GM08714 (cell line): Measurements from ENCODE around the gene NFATC3.
"Not testable (repeated sequence)": the region's sequence is repeated elsewhere in the genome, so short reads cannot be mapped to it uniquely, and the experiment has no call there.

Experiments used
- H3K4me3 ChIP-seq: fragments of 200-500 bp; sonication (Bioruptor generic); 2 replicates; pipeline ENCODE4 v1.5.1; 2014; ENCODE audit warnings: mild to moderate bottlenecking, low read length, inconsistent platforms
- ZNF274 ChIP-seq: IDR thresholded peaks from 2 replicates; pipeline ENCODE4 v1.6.1; 2012; ENCODE audit warnings: mild to moderate bottlenecking, low read depth, low read length

NFATC3 gene

DNA sequence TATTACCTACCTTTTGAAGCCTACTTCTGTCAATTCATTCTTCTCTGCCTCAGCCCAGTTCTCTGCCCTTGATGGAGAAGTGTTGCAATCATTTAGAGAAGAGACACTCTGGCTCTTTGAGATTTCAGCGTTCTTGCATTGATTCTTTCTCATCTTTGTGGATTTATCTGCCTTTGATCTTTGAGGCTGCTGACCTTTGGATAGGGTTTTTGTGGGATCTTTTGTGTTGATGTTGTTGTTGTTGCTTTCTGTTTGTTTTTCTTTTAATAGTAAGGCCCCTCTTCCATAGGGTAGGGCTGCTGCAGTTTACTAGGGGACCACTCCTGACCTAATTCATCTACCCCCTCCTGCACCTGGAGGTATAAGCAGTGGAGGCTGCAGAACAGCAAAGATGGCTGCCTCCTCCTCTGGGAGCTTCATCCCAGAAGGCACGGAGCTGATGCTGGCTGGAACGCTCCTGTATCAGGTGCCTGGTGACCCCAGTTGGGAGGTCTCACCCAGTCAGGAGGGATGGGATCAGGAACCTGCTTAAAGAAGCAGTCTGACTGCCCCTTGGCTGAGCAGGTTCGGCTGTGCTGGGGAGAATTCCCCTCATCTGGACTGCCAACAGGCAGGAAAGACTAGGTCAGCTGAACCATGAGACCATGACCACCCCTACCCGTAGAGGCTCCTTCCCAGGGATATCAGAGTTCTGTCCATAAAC, 28.0 kb downstream of the NFATC3 start:
- no peak overlapping the region for H3K4me3 ChIP-seq
- no peak for TF ChIP-seq ZNF274

GRCh38 chr16:68113765-68114240, 28.6 kb downstream of the NFATC3 start:
- no peak for TF ChIP-seq ZNF274
- H3K4me3 ChIP-seq: no peak overlapping the region

GRCh38 chr16:68114939-68115338, 29.8 kb downstream of the NFATC3 start:
- not testable (repeated sequence) for H3K4me3 ChIP-seq

DNA sequence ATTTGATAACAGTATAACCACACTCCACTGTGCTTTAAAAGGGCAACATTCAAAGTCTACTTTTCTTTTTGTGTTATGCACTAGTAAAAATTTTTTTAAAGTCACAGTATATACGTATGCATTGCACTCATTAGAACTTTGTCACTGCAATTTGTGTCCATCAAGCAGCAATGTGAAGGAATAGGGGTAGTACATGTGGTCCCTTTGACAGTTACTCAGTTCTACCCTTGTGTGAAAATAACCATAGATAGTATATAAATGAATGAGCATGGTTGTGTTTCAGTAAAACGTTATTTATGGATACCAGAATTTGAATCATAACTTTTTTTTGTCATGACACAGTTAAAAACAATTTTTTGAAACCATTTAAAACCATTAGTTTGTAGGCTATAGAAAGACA, 30.7 kb downstream of the NFATC3 start:
- no peak overlapping the region for H3K4me3 ChIP-seq
- no peak for TF ChIP-seq ZNF274

DNA sequence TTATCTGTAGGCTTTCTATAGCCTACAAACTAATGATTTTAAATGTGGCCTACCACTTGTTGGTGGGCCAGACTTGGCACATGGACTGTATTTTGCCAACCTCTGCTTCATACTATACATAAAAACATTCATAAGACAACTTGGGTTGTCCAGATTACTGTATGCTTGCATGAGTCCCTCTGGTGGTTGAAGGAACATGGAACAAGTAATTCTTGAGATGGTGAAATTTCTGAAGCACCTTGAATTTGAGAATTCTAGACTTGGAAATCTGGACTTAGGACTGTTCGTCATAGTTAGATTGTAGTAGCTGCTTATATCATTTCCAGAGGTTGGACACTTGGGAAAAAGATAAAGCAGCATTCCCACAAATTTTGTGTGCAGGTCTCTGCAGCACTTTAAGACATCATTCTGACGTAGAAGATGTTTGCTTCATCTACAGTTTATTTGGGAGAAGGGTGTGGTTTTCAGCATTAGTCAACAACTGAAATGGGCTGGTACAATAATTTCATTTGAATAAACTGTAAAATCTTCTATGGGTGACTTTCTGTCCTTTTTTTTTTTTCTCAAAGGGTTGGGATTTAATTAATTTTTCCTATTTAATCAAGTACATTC, 31.2 kb downstream of the NFATC3 start:
- TF ChIP-seq ZNF274: no peak
- H3K4me3 ChIP-seq: no peak overlapping the region

DNA sequence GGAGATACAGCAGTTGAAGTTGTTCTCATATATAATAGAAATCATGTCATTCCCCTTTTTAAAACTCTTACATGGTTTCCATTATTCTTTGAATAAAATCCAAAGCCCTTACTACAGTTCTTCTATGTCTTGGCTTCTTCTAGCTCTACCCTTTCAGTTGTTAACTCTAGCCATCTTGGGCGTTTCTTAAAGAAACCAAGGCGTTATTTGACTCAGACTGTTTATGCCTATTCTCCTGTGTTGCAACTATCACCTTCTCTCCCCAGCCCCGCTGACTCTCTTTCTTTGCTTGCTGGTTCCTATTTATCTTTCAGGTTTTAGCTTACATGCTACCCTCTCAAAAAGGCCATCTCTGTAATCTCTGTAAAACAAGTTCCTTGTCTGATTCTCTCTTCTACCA, 32.7 kb downstream of the NFATC3 start:
- no peak overlapping the region for H3K4me3 ChIP-seq
- no peak for TF ChIP-seq ZNF274

GRCh38 chr16:68118954-68119353, 33.8 kb downstream of the NFATC3 start:
- H3K4me3 ChIP-seq: peak overlapping the region; percentile 20; the same call in 1 of the 2 replicates

GRCh38 chr16:68120496-68120895, 35.3 kb downstream of the NFATC3 start:
- not testable (repeated sequence) for H3K4me3 ChIP-seq

DNA sequence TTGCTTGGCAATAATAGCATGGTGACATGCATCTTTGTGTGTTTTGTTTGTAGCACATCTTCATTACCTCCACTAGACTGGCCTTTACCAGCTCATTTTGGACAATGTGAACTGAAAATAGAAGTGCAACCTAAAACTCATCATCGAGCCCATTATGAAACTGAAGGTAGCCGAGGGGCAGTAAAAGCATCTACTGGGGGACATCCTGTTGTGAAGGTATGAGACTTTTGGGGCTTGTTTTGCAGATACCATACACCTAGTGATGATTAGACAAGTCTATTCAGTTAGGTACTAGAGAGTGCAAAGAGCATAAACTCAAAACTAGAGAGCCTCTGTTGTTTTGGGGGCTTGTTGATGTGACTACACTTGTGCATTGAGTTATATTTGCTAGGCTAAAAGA, 41.2 kb downstream of the NFATC3 start:
- H3K4me3 ChIP-seq: no peak overlapping the region
- no peak for TF ChIP-seq ZNF274

DNA sequence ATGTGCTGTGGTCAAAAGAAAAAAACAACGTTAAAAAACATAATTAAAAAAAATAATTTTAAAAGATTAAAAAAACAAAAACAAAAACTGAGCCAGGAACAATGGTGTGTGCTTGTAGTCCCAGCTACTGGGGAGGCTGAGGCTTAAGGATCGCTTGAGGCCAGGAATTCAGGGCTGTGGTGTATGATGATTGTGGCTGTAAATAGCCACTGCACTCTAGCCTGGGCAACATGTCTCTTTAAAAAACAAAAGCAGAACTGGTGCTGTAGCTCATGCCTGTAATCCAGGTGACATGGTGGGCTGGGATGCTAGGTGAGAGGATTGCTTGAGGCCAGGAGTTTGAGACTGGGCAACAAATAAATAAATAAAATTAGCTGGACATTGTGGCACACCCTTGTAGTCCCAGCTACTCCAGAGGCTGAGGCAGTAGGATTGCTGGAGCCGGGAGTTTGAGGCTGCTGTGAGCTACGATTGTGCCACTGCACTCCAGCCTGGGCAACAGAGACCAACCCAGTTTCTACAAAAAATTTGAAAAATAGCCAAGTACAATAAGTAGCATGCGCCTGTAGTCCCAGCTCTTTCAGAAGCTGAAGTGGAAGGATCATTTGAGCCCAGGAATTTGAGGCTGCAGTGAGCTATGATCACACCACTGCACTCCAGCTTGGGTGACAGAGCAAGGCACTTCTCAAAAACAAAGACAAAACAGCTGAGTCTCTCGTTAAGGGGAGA, 43.6 kb downstream of the NFATC3 start:
- TF ChIP-seq ZNF274: no peak
- no peak overlapping the region for H3K4me3 ChIP-seq

DNA sequence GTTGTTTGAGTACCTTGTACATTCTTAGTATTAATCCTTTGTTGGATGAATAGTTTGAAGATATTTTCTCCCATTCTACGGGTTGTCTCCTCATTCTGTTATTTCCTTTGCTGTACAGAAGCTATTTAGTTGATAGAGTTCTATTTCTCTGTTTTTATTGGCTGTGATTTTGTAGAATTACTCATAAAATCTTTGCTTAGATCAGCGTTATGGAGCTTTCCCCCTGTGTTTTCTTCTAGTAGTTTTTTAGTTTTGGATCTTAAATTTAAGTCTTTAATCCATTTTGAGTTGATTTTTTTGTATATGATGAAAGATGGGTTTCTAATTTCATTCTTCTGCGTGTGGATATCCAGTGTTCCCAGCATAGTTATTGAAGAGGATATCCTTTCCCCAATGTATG, 45.4 kb downstream of the NFATC3 start:
- no peak overlapping the region for H3K4me3 ChIP-seq
- no peak for TF ChIP-seq ZNF274

- no peak for TF ChIP-seq ZNF274
- no peak overlapping the region for H3K4me3 ChIP-seq
Measured at GRCh38 chr16:68131813-68132706, 46.9 kb downstream of the NFATC3 start.

DNA sequence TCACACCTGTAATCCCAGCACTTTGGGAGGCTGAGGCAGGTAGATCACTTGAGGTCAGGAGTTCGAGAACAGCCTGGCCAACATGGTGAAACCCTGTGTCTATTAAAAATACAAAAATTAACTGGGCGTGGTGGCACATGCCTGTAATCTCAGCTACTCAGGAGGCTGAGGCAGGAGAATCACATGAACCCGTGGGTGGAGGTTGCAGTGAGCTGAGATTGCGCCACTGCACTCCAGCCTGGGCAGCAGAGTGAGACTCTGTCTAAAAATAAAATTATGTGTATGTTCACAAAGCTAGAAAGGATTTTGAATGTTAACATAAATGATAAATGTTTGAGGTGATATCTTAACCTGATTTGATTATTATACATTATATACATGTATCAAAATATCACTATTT, 47.8 kb downstream of the NFATC3 start:
- H3K4me3 ChIP-seq: not testable (repeated sequence)

DNA sequence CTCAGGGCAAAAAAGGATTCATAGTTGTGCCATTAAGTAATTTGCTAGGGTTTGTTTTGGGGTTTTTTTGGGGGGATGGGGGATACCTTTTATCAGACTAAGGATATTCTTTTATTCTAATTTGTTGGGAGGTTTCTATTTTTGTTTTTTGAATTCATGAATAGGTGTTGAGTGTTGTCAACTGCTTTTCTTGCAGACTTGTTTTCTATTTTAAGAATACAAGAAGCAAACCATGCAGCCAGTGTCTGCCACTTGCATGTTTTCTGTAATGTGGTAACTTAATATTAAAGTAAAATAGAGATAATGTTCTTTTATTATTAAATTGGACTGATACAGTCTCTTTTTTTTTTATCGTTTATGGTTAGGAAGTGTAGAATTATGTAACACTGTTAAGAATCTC, 49.5 kb downstream of the NFATC3 start:
- no peak overlapping the region for H3K4me3 ChIP-seq
- no peak for TF ChIP-seq ZNF274
